Measurements from ENCODE around the gene TDP2.

DNA sequence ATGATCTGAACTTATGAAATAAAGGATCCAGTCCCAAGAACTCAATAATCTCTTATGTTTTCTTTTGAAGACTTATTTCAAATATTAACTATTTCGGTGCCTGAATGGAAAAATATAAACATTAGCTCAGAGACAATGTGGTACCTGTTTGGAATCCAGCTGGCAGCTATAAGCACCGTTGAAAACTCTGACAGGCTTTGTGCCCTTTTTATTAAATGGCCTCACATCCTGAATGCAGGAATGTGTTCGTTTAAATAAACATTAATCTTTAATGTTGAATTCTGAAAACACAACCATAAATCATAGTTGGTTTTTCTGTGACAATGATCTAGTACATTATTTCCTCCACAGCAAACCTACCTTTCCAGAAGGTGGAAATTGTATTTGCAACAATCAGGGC is 16.3 kb downstream of the TDP2 start:
- TF ChIP-seq, protein P1, sequence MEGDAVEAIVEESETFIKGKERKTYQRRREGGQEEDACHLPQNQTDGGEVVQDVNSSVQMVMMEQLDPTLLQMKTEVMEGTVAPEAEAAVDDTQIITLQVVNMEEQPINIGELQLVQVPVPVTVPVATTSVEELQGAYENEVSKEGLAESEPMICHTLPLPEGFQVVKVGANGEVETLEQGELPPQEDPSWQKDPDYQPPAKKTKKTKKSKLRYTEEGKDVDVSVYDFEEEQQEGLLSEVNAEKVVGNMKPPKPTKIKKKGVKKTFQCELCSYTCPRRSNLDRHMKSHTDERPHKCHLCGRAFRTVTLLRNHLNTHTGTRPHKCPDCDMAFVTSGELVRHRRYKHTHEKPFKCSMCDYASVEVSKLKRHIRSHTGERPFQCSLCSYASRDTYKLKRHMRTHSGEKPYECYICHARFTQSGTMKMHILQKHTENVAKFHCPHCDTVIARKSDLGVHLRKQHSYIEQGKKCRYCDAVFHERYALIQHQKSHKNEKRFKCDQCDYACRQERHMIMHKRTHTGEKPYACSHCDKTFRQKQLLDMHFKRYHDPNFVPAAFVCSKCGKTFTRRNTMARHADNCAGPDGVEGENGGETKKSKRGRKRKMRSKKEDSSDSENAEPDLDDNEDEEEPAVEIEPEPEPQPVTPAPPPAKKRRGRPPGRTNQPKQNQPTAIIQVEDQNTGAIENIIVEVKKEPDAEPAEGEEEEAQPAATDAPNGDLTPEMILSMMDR (conservative IDR thresholded peaks at IDR 0.05; ENCODE audit: low read length): no peak
- TF ChIP-seq EZH2phosphoT487 (IDR thresholded peaks at IDR 0.05; ENCODE audit: borderline replicate concordance): no peak
